Erythroblast (primary cell): ENCODE measurements around the gene GPR26.

Experiments used
- GATA1 ChIP-seq: IDR thresholded peaks from 2 replicates; pipeline ENCODE4 v1.6.1; 2011; ENCODE audit warnings: low read depth, mild to moderate bottlenecking, control low read depth, low read length, moderate library complexity
- POLR2A ChIP-seq: IDR thresholded peaks from 2 replicates; pipeline ENCODE4 v1.6.1; 2011; ENCODE audit warnings: mild to moderate bottlenecking, low read length

DNA sequence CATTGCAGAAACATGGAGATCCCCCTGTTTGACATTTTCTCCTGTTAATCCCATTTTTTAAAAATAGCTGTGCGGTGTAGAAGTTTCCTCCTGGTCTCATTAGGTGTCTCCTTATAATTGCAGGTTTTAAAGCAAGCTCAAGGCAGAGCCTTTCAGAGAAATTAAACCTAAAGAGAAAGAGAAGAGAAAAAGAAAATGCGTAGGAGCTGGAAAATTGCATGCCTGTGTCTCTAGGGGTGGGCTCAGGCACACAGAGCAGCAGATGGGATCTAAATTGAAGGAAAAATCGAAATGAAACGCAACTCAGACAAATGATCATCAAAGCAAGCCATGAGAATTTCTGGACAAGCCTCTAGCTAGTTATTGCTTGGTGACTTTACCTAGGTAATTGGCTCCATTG lies 40.1 kb downstream of the GPR26 start:
- TF ChIP-seq POLR2A: no peak
- no peak for TF ChIP-seq GATA1
